ENCODE results near the gene ZNF385C.

GRCh38 chr17:42056635-42057034 lies 41.6 kb downstream of the ZNF385C start:
- TF ChIP-seq CTCF (conservative IDR thresholded peaks at IDR 0.05): no peak
- TF ChIP-seq ZFX (IDR thresholded peaks at IDR 0.05): no peak
